ENCODE data around the gene FBXO41.
A peak's percentile ranks its signal among the peaks of the same experiment; 100 is the strongest.

The FBXO41 gene

GRCh38 chr2:73212448-73213176 lies 71.7 kb downstream of the FBXO41 start:
- DNase-seq (ENCODE audit: low read depth), result peak; percentile 55

GRCh38 chr2:73212098-73212447 lies 72.2 kb downstream of the FBXO41 start:
- DNase-seq (ENCODE audit: low read depth), result no peak

GRCh38 chr2:73210696-73211095 lies 73.6 kb downstream of the FBXO41 start:
- DNase-seq (ENCODE audit: low read depth), result no peak

- DNase-seq (ENCODE audit: low read depth), result no peak
Measured at GRCh38 chr2:73210019-73210418, 74.3 kb downstream of the FBXO41 start.

- no peak for DNase-seq (ENCODE audit: low read depth)
Measured at GRCh38 chr2:73208258-73208657, 76.0 kb downstream of the FBXO41 start.

GRCh38 chr2:73205611-73206010 lies 78.7 kb downstream of the FBXO41 start:
- DNase-seq (ENCODE audit: low read depth), result no peak
